ENCODE data around the gene TTF1. TPM values are rescaled to one million over a fixed set of nuclear protein-coding genes. Genes with fewer than 3 reads are reported as not detected.

TTF1 gene
- total and polyA plus RNA-seq, 10 donors, result 12.1 to 24.2 (median 16.2) TPM

DNA sequence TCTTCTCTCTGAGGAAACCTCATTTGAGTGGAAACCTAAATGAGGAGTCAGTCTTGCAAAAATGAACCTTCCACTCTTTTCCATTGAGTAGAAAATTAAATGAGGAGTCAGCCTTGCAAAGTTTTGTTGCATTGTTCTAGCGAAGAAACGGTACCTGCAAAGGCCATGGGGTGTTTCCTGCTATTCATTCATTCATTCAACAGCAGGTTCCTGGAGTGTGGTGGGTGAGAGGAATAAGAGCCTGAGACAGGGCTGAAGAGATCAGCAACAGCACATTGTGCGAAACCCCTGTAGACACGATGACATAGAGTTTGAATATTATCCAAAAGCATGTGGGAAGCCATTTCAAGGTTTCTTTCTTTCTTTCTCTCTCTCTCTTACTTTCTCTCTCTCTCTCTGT is 37.2 kb downstream of the TTF1 start:
- intact Hi-C loops (cut with DNase I; ENCODE audit: low total_unique reads), result no loop called here
- TF ChIP-seq POLR2AphosphoS5 (IDR thresholded peaks at IDR 0.05), result no peak
- no peak for TF ChIP-seq POLR2A (IDR thresholded peaks at IDR 0.05)
- Histone ChIP-seq H3K36me3 (no peaks in the 10 kb centered on the region), H3K27ac (no peak overlapping the region), H3K4me1 (peaks cover 13 to 67% (median 30%) of the 10 kb centered on the region in 6 donors), H3K27me3 (replicated peaks in 1 of 7) (no peaks in the 10 kb centered on the region), H3K4me3 (no peak overlapping the region), H3K9me3 (no peaks in the 10 kb centered on the region)
- 78 to 93% (median 80%) methylated on average over 4 of the region's 4 CpGs for WGBS, 5 donors
- DNase-seq, result no peak

DNA sequence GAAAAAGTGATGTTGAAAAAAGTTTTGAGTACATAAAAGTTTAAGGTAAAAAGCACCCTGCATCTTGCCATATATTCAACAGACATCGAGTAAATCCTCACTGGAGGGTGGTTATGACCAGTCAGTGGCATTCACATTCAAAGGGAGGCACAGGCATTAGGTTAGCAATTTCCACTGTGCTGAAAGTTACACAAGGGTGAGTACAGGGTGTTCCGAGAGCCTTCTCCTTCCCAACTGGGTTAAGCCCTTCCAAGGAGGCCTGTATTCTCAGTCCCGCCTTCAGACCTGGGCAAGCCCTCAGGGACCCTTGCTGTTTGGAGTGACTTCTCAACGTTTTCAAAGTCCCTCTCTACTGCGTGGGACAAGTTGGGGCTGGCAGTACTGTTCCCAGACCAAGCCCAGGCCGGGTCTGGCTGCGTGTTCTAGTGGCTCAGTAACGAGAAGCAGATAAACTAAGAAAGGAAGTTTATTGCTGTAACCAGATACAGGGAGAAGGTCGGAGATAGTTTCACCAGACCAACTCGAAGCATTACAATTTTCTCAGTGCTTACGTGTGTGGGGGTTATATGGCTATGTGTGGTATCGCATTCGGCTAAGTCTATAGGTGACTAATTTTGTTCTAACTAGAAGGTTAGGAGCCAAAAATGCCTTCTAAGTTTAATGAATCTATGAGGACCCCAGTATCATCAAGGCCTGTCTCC is 38.9 kb downstream of the TTF1 start:
- Histone ChIP-seq H3K4me3 (no peak overlapping the region), H3K36me3 (no peaks in the 10 kb centered on the region), H3K4me1 (peaks cover under 1 to 51% (median 17%) of the 10 kb centered on the region in 6 donors), H3K9me3 (no peaks in the 10 kb centered on the region), H3K27me3 (replicated peaks in 1 of 7) (no peaks in the 10 kb centered on the region), H3K27ac (peak overlapping the region in 4 of 8 donors; percentile 8 to 71 (median 46))
- WGBS, 5 donors, result 72 to 79% (median 73%) methylated on average over 13 of the region's 13 CpGs
- intact Hi-C loops (cut with DNase I; ENCODE audit: low total_unique reads), result no loop called here
- DNase-seq, result no peak
- TF ChIP-seq POLR2A (IDR thresholded peaks at IDR 0.05), result no peak
- peak in 1 of 3 donors; percentile 9 for TF ChIP-seq POLR2AphosphoS5 (IDR thresholded peaks at IDR 0.05)

DNA sequence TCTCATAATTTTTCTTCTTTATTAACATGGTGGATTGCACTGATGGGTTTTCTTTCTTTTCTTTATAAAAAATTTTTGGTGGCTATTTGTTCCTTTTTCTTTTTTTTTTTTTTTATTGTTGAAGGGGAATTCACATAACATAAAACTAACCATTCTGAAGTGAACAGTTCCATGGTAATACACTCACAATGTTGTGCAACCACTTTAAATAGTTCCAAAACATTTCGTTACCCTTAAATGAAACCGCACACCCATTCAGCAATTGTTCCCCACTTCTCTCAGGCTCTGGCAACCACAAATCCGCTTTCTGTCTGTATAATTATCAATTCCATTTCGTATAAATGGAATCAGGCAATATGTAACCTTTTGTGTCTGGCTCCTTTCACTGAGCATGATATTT is 40.2 kb downstream of the TTF1 start:
- H3K9me3 ChIP-seq, result no peaks in the 10 kb centered on the region
- intact Hi-C loops (cut with DNase I; ENCODE audit: low total_unique reads), result no loop called here

DNA sequence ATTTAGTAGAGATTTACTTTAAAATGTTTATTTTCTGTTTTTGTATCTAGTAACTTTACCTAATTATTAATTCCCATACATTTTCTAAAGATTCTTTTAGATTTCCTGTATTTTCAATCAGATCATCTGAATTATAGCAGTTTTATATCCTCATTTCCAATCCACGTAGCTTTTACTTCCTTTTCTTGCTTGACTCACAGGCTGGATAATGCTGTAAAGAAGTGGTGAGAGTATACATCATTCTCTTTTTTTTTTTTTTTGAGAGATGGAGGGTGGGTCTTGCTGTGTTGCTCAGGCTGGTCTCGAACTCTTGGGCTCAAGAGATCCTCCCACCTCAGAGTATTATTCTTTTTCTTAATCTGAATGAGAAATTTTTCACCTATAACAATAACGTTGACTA is 40.7 kb downstream of the TTF1 start:
- Histone ChIP-seq H3K9me3 (no peaks in the 10 kb centered on the region), H3K4me1 (peaks cover 0 to 39% (median 7%) of the 10 kb centered on the region in 6 donors), H3K4me3 (no peak overlapping the region), H3K36me3 (no peaks in the 10 kb centered on the region), H3K27me3 (replicated peaks in 1 of 7) (no peaks in the 10 kb centered on the region), H3K27ac (peak overlapping the region in 3 of 8 donors; percentile 28 to 71 (median 49))
- TF ChIP-seq POLR2AphosphoS5 (IDR thresholded peaks at IDR 0.05) (no peak), POLR2A (IDR thresholded peaks at IDR 0.05) (no peak)
- TF ChIP-seq, protein P1, sequence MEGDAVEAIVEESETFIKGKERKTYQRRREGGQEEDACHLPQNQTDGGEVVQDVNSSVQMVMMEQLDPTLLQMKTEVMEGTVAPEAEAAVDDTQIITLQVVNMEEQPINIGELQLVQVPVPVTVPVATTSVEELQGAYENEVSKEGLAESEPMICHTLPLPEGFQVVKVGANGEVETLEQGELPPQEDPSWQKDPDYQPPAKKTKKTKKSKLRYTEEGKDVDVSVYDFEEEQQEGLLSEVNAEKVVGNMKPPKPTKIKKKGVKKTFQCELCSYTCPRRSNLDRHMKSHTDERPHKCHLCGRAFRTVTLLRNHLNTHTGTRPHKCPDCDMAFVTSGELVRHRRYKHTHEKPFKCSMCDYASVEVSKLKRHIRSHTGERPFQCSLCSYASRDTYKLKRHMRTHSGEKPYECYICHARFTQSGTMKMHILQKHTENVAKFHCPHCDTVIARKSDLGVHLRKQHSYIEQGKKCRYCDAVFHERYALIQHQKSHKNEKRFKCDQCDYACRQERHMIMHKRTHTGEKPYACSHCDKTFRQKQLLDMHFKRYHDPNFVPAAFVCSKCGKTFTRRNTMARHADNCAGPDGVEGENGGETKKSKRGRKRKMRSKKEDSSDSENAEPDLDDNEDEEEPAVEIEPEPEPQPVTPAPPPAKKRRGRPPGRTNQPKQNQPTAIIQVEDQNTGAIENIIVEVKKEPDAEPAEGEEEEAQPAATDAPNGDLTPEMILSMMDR (IDR thresholded peaks at IDR 0.05 in 8 of 11, conservative IDR thresholded peaks at IDR 0.05 in 3 of 11), result no peak
- DNase-seq, result no peak
- intact Hi-C loops (cut with DNase I; ENCODE audit: low total_unique reads), result no loop called here
- WGBS, 5 donors, result 56 to 67% (median 62%) methylated on average over 3 of the region's 3 CpGs

More for the DNA sequence above, 40.2 kb downstream of the TTF1 start:
- DNase-seq, result no peak
- 71 to 87% (median 84%) methylated on average over 4 of the region's 4 CpGs for WGBS, 5 donors
- Histone ChIP-seq H3K36me3 (no peaks in the 10 kb centered on the region), H3K4me1 (peaks cover 0 to 39% (median 6%) of the 10 kb centered on the region in 6 donors), H3K4me3 (no peak overlapping the region), H3K27me3 (replicated peaks in 1 of 7) (no peaks in the 10 kb centered on the region), H3K27ac (peak overlapping the region in 3 of 8 donors; percentile 28 to 71 (median 49))
- no peak for TF ChIP-seq POLR2AphosphoS5 (IDR thresholded peaks at IDR 0.05)
- TF ChIP-seq POLR2A (IDR thresholded peaks at IDR 0.05), result no peak
- TF ChIP-seq, protein P1 (IDR thresholded peaks at IDR 0.05 in 8 of 11, conservative IDR thresholded peaks at IDR 0.05 in 3 of 11), result no peak

DNA sequence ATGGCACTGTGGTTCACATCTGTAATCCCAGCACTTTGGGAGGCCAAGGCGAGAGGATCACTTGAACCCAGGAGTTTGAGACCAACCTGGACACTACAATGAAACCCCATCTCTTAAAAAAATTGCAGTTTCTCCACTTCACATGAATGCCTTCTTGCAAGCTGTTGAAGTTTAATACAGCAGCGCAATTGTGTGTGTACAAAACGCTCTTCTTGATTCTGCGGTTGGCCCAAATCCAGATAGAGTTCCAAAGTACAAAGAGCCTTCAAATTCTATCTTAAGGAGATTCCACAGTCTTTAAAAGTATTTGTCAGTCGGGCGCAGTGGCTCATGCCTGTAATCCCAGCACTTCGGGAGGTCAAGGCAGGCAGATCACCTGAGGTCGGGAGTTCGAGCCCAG is 42.6 kb downstream of the TTF1 start:
- Histone ChIP-seq H3K9me3 (no peaks in the 10 kb centered on the region), H3K27me3 (replicated peaks in 1 of 7) (no peaks in the 10 kb centered on the region), H3K4me3 (no peak overlapping the region), H3K27ac (no peak overlapping the region), H3K4me1 (peaks cover 0 to 35% (median 6%) of the 10 kb centered on the region in 6 donors), H3K36me3 (no peaks in the 10 kb centered on the region)
- TF ChIP-seq POLR2AphosphoS5 (IDR thresholded peaks at IDR 0.05), result no peak
- TF ChIP-seq, protein P1 (IDR thresholded peaks at IDR 0.05 in 8 of 11, conservative IDR thresholded peaks at IDR 0.05 in 3 of 11), result no peak
- no peak for TF ChIP-seq POLR2A (IDR thresholded peaks at IDR 0.05)
- intact Hi-C loops (cut with DNase I; ENCODE audit: low total_unique reads), result no loop called here
- DNase-seq, result no peak
- 91 to 98% (median 95%) methylated on average over 9 of the region's 9 CpGs for WGBS, 5 donors

Data from spleen (tissue), 11 donors.